DND-41 (cell line): ENCODE data around the gene HTR2C.

Experiments
- CTCF ChIP-seq: IDR thresholded peaks from 2 replicates; pipeline ENCODE4 v1.5.1; 2012; ENCODE audit warnings: borderline replicate concordance, low read length, moderate library complexity, mild to moderate bottlenecking; ENCODE audit not compliant: poor library complexity, severe bottlenecking; ENCODE audit errors: extremely low read depth
- EZH2 ChIP-seq: IDR thresholded peaks from 3 replicates; pipeline ENCODE4 v1.6.1; 2012; ENCODE audit warnings: borderline replicate concordance, low read depth, mild to moderate bottlenecking, moderate library complexity, low read length, inconsistent platforms; ENCODE audit not compliant: severe bottlenecking

- TF ChIP-seq EZH2 (no peak), CTCF (no peak)
Observed at GRCh38 chrX:114787061-114787460, 203.2 kb downstream of the HTR2C start.
